HG03378 (cell line): ENCODE data around the gene IQSEC2.
A peak's percentile ranks its signal among the peaks of the same experiment; 100 is the strongest.

Experiments
- ATAC-seq: cut with Tn5 transposase; IDR thresholded peaks from one replicate; pipeline ENCODE4 v1.9.1; 2021; ENCODE audit warnings: mild to moderate bottlenecking, moderate library complexity; ENCODE audit not compliant: unreplicated experiment

IQSEC2 gene

DNA sequence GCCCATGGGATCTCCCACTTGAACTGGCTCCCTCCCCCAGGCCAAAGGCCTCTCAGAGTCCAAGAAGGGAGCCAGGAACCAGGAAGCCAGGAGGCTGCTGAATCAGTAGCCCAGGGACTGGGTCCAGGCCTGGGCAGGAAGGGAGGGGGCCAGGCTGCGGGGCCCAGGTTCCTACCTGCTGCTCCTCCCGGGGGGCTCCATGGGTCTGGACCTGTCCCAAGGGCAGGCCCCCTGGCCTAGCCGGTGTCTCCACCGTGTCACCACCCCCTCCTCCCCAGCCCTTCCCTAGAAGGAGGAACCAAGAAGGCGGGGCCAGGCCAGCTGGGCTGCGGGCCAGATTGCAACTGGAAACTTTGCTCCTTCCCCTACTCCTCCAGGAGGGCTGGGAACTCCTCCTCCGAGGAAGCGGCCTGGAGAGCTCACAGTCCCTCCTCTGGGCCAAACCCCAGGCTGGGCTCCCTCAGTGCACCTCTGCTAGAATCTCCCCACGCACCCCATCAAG, at the start of gene IQSEC2:
Gene IQSEC2 (minus strand): TSS at position 264 of the 502 bp plus-strand sequence.
- ATAC-seq = no peak

DNA sequence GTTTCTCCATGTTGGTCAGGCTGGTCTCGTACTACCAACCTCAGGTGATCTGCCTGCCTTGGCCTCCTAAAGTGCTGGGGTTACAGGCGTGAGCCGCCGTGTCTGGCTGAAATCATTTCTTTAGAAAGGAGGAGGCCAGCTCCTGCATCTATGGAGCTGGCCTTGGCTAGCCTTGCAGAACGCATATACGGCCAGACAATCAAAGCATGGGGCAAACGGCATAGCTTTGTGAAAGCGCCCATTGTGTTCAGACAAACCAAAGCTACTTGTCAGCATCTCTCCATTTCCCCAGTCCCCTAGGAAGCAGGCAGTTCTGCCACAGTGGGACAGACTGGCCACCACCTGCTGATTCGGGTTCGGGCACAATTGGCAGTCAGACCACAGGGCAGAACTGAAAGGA, 48.9 kb upstream of the IQSEC2 start:
- no peak for ATAC-seq

DNA sequence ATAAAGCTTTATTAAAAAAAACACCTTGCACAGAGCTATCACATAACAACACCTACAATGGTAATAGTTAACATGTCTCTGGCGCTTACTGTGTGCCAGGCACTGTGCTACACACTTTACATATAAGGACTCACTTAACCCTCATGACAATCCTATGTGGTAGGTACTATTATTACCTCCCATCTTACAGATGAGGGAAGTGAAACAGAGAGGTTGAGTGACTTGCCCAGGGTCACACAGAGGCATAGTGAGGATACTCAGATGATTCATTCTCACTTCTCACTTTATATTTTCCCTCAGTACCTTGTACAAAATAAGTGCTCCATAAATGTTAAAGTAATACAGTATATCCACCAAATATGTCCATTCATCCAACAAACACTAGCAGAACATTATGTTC, 43.4 kb upstream of the IQSEC2 start:
- ATAC-seq = no peak

DNA sequence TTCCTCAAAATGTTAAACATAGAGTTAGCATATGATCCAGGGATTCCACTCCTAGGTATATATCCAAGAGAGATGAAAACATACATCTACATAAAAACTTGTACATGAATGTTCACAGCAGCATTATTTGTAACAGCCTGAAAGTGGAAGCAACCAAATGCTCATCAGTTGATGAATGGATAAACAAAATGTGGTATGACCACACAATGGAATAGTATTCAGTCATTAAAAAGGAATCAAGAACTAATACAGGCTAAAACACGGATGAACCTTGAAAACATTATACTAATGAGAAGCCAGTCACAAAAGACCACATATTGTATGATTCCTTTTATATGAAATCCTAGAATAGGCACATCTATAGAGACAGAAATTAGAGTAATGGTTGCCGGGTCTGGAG, 42.7 kb upstream of the IQSEC2 start:
- ATAC-seq = no peak

DNA sequence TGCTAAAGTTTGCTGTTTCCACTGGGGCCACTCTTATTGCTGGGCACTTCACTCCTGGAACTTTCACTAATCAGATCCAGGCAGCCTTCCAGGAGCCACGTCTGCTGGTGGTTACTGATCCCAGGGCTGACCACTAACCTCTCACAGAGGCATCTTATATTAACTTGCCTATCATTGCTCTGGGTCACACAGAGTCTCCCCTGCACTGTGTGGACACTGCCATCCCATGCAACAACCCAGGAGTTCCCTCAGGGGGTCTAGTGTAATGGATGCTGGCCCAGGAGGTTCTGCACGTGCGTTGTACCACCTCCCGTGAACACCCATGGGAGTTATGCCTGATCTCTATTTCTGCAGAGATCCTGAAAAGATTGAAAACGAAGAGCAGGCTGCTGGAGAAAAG, 41.8 kb upstream of the IQSEC2 start:
- no peak for ATAC-seq

DNA sequence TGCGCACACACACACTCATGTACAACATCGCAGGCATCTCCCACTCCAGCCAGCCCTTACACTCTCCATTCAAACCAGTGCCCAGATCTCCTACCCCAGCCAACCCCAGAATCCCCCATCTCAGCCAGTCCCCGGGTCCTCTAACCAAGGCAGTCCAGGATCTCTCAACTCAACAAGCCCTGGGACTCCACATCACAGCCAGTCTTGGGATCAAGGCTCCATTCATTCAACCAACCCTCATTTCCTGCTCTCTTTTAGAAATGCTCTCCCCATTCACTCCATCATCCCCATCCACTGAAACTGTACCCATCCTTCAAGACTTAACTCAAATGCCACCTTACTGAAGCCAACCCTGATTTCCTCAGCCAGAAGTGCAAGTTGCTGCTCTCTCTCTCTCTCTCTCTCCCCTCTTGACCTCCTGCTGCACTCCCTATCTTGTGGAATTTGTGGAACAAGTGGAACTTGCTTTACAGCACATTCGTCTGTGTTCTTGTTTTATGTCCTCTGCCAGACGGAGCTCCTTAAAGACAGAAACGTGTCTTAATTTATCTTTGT, 40.6 kb upstream of the IQSEC2 start:
- ATAC-seq = no peak

DNA sequence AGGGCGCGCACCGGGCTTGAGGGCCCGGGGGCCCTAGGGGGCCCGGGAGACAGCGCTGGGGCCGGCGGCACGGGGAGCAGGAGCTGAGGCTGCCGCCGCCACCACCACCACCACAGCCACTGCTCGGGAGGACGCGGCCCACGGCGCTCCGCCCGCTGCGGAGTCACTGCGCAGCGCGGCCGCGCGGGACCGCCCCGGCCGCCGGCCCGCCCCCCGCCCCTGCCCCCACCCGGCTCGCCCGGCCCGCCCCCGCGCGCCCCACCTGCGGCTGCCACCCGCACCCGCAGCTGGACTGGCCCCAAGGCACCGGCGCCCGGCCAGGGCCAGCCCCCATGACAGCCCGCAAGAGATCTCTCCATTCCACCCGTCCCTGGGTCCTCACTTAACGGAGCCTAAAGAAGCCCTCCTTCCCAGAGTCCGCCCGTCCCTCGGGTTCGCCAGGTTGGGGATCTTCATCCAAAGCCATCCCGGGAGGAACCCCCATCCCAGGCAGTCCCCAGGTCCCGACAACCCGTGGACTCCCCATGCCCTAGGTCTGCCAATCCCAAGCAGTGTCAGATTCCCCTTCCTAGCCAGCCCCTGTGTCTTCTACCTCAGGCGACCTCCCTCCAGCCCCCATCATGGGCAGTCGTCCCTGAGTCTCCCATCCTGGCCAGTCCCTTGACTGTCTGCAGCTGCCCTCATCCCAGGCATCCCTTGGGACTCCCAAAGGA, 40.0 kb upstream of the IQSEC2 start:
- no peak for ATAC-seq

DNA sequence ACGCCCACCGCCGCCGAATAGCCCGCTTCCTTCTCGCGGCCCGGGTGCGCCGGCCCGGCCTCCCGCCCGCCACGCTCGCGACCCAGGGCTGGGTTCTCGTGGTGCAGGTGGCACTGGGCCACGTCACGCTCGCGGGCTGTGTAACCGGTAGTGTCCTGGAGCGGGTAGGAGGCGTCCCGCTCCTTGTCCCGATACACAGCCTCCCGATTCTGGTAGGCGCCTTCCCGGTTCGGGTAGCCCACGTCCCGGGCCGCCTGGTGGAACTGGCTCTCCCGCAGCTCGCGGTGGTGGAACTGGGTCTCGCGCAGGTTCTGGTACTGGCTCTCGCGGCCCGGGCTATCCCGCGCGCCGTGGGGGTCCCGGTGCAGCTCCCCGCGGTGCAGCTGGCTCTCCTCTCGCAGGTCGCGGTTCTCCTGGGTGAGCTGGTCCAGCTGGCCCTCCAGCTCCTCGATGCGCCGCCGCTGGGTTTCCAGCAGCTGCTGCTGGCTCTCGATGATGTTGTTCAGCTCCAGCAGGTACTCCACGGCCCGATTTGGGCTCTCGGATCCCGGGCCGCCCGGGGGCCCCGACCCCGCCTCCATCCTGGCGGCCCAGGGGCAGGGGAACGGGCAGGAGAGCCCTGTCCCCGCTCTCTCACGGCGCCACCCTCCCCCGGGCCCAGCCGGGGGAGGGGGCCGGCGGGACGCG, 39.3 kb upstream of the IQSEC2 start:
- ATAC-seq = no peak

DNA sequence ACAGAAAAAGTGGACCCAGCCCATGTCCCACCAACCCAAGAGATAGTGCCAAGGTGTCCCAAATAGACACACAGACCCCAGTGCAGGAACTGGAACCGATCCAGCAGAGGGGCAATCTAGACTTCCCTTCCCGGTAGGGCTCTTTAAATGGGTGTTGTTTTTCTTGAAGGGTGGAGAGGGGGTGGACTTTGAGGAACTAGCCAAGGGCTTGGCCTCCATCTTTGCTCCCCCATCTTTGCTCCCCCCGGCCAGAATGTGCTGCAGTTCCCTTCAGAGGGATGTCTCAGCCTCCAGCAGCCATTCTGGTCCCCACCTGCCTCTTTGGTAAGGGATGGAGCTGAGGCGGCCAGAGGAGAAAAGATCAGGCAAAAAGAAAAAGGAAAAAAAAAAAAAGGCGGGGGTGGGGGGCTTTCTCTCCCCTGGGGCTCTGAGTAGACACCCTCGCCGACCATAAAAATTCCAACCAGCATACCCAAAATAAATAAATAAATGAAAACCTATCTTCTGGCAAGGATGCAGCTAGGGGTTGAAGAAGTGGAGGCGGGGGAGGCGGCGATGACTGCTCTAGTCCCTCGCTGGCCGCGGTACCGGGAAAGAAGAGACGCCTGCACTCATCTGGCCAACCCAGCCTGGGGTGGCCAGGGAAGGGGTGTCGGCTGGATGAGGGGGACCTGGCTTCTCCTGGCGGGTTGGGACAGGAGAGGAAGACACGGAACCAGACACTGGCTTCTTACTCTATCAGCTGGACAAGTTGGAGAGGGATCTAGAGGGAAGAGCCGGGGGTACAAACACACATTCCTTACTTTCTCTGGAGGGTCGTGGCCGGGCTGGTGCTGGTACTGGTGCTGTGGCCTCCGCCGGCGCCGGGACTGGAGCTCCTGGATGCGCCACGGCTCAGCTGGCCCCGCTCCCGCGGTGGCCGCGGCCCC, 38.5 kb upstream of the IQSEC2 start:
- ATAC-seq = no peak

DNA sequence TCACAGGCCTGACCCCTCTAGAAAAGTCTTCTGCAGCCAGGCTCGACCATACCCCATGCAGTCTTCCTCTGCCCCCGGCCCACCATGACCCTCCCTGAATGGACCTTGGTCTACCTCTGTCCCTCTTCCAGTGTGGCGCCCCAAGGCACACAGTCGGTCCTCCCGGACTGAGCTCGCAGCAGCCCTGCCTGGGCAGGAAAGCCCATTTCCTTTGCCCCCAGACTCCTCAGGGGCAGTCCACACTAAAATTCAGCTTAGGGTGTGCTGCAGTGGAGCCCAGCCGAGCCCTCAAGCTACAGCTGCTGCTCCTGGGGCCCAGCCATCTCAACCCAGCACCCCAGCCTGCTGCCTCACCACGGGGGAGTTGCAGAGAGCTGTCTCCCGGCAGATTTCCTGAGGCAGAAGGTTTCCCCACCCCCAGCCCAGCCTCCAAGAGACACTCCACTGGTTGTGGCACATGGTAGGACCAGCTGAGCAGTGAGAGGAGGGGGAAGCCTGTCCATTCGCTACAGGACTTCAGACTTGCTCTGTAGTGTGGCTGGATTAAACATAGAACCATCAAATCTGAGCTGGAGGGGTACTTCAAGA, 37.5 kb upstream of the IQSEC2 start:
- ATAC-seq = no peak

DNA sequence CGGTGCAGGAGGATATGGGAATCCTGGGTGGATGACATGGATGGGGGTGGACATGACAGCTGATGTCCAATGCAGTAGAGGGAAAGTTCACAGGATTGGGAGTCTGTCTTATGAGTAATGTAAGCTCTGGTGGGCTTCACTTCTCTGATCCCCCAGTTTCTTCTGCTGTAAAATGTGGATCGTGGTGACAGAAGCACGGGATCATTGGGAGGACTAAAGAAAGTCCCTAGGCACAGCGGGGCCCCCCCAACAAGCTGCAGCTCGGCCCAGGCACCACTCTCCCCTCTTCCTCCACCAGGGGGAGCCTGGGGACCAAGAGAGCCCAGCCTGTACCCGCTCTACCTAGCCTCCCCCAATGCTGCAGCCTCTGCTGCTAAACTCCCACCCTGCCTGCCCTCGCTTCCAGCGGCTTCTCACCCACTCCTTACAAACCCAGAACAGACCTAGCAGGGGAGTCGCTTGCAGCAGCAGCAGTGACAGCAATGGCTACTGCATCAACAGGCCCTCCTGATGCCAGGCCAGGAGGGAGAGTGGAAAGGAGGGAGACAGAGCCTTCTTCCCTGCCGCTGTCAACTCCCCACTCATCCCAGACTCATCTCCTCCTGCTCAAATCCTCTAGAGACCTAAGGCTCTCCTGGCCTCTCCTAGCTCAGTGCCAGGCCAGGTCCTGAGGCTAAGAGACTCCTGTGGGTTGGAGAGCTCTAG, 36.1 kb upstream of the IQSEC2 start:
- peak; percentile 61 for ATAC-seq

DNA sequence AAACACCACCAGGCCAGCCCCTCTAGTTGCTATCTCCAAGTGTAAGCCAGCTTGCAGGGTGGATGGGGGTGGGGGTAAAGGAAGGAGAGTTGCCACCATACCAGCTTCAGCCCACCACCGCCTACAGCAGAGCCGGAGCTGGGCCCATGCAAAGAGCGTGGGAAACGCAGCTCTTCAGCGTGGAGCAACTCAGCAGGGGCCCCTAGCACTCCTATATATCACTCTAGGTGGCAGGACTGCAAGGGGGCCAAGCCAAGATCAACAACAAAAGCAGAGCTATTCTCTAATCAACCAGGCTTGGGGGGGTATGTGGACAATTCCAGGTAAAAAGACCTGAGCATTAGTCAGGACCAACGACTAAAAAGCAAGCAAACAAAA, 35.5 kb upstream of the IQSEC2 start:
- no peak for ATAC-seq

DNA sequence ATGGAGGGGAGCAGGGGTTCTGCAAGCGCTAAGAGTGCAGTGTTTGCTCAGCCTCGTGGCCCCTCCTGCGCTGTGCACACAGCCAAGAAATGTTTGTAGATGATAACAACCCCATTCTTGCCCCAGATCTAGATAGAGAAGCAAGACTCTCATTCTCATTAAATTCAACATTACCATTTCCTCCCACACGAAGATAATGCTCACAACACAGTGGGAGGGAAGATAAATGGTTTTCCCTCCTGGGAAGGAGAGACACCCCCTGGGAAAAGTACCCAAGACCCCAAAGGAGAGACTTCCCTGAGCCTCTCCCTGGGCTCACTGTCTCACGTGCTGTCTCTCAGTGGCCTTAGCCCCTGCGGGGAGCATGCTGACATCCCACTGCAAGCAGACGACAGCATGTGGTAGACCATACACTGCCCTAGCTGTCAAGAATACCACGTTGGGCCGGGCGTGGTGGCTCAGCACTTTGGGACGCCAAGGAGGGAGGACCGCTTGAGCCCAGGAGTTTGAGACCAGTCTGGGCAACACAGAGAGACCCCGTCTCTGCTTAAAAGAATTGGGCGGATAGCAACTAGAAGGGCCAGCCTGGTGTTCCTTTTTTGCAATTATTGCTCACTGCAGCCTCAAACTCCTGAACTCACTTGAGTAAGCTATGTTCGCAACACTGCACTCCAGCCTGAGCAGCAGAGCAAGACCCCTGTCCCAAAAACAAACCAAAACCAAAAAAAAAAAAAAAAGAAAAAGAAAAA, 34.9 kb upstream of the IQSEC2 start:
- ATAC-seq = no peak

DNA sequence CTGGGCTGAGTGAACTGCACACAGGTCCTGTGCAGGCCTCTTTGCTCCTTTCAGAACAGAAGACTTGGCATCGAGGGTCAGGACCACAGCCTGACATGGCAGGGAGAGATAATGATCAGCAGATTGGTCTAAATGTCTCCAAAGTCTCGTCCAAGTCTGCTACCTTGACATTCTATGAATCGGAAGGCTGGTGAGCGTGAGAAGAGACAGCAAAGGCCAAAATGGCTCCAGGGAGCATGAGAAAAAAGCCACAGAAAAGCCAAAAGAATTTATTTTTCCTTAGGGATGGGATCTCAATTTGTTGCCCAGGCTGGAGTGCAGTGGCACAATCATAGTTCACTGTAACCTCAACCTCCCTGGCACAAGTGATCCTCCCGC, 32.3 kb upstream of the IQSEC2 start:
- ATAC-seq = no peak

DNA sequence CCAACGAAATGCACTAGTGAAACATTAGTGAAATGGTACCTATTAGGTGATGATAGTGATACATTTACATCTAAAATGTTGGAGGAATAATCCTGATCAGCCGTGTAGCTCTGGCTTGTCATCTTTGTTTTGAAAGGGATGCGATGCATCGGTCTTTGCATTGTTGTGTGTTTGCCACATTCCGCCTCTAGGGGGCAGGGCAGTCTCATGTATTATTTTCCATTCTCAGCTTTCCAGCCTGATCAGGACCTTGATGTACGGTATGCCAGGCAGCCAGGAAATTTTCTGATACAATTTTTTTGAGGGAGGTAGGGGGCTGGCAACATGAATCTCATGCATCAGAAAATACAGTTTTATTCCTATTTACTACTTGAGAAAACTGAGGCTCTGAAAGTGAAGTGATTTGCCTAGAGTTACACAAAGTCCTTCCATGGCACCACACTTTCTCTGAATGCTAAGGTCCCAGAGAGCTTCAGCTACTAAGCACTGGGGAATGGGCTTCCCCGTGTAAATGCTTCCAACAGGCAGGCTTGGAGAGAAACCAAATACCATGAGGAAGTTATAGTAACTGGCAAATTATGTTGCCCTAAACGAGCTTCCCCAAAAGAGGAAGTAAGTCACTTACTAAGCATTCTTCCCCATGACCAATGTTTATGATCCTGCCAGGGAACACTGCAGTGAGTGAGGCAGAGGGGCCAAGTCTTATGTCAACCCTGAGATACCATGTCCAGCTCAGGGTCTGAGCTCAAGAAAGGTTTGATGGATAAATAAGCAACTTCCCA, 31.8 kb upstream of the IQSEC2 start:
- ATAC-seq = no peak

DNA sequence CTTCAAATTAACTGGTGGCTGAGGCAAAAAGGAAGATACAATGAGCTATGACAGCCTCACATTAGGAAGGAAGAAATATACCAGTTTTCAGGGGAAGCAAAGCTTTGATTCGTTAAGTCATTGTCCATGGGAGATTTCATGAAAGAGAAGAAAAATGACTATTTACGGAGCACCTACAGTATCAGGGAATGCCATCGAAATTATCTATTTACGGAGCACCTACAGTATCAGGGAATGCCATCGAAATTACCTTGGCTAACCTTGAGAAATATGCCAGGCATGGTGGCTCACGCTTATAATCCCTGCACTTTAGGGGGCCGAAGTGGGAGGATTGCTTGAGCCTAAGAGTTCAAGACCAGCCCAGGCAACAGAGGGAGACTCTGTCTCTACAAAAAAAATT, 28.5 kb upstream of the IQSEC2 start:
- no peak for ATAC-seq

DNA sequence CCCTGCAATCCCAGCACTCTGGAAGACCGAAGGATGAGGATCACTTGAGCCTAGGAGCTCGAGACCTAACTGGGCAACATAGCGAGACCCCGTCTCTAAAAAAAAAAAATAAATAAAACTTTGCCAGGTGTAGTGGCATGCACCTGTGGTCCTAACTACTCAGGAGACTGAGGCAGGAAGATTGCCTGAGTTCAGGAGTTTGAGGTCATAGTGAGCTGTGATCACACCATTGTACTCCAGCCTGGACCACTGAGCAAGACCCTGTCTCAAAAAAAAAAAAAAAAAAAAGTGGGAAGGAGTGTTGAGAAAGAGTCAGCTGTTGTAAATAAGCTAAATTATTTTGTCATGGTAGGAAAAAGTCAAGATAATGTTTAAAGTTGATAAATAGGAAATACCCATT, 27.5 kb upstream of the IQSEC2 start:
- ATAC-seq = no peak

DNA sequence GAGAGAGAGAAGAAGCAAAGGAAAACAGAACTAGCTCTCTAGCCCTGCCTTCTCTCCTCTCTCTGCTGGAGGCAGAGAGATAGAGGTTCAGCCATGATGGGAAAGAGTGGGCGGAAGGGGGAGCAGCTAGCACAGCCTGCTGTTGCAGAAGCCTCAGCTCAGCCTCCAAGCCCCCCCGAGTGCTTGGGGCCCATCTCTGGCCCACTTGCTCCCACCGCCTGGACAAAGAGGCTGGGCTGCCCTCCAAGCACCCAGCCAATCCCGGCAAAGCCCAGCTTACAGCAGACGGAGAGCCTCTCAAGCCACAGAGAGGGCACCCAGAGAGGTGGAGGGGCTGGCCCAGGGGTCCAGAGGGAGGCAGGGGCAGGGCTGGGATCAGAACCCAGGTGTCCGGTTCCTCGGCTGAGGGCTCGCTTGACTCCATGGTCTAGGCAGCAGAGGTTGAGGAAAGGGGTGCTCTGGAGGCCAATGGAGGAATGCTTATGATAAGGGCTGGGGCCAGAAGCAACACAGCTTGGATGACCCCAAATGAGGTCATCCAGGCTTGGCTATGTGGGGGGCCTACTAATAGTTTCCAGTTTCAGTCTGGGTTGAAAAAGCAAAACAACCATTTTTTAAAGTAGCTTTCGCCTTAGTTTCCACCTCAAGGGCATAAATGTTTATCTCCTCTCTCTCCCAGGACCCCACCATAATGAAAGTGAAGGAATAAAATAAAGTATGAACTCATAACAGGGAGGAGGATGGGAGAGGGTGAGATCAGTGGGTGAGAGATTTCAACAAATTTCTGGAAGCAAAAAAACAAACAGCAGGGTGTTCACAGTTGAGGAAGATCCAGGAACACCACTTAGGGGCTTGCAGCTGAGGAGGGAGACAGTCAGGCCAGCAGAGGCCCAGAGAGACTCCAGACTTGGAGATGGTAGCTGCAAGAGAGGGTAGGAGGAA, 24.9 kb upstream of the IQSEC2 start:
- ATAC-seq = no peak
